ENCODE results near the gene CGNL1.

The CGNL1 gene

GRCh38 chr15:57444877-57445513 is 68.7 kb downstream of the CGNL1 start (continued):
- TF ChIP-seq YY1 (tag by site-specific recombination; IDR thresholded peaks at IDR 0.05) (no peak), ZNF658 (tag by site-specific recombination; IDR thresholded peaks at IDR 0.05) (no peak), KLF7 (tag by site-specific recombination; IDR thresholded peaks at IDR 0.05; ENCODE audit: borderline replicate concordance) (no peak), ZNF548 (tag by site-specific recombination; IDR thresholded peaks at IDR 0.05) (no peak), YY2 (tag by site-specific recombination; IDR thresholded peaks at IDR 0.05) (no peak), ZNF169 (tag by site-specific recombination; IDR thresholded peaks at IDR 0.05) (no peak), ZNF26 (tag by site-specific recombination; IDR thresholded peaks at IDR 0.05) (no peak), ZNF433 (tag by site-specific recombination; IDR thresholded peaks at IDR 0.05; ENCODE audit: low read depth) (no peak), SP7 (tag by site-specific recombination; IDR thresholded peaks at IDR 0.05) (peak; percentile 86), ZNF302 (tag by site-specific recombination; IDR thresholded peaks at IDR 0.05; ENCODE audit: low read depth) (no peak), ZFP37 (tag by site-specific recombination; IDR thresholded peaks at IDR 0.05) (no peak), ZNF518A (tag by site-specific recombination; conservative IDR thresholded peaks at IDR 0.05; ENCODE audit: low read depth) (no peak), FEZF1 (tag by site-specific recombination; IDR thresholded peaks at IDR 0.05) (no peak), EGR2 (tag by site-specific recombination; IDR thresholded peaks at IDR 0.05; ENCODE audit: low read depth) (no peak), SALL2 (tag by site-specific recombination; IDR thresholded peaks at IDR 0.05; ENCODE audit: borderline replicate concordance) (no peak), ZFHX2 (tag by site-specific recombination; conservative IDR thresholded peaks at IDR 0.05) (no peak), ZNF791 (tag by site-specific recombination; IDR thresholded peaks at IDR 0.05) (no peak), GFI1B (tag by site-specific recombination; IDR thresholded peaks at IDR 0.05) (no peak), ZNF211 (tag by site-specific recombination; IDR thresholded peaks at IDR 0.05; ENCODE audit: low read depth) (no peak), OSR2 (tag by site-specific recombination; IDR thresholded peaks at IDR 0.05) (peak; percentile 99), ZNF621 (tag by site-specific recombination; IDR thresholded peaks at IDR 0.05) (no peak), ZBTB21 (tag by site-specific recombination; IDR thresholded peaks at IDR 0.05) (no peak), ZNF311 (tag by site-specific recombination; IDR thresholded peaks at IDR 0.05; ENCODE audit: borderline replicate concordance) (no peak), ZBTB49 (tag by site-specific recombination; IDR thresholded peaks at IDR 0.05; ENCODE audit: low read depth) (no peak), ZNF664 (tag by site-specific recombination; IDR thresholded peaks at IDR 0.05) (no peak), TCF7L2 (IDR thresholded peaks at IDR 0.05; ENCODE audit: borderline replicate concordance, low read depth, low read length) (no peak), ZFP41 (tag by site-specific recombination; IDR thresholded peaks at IDR 0.05; ENCODE audit: borderline replicate concordance) (no peak), AEBP2 (tag by site-specific recombination; IDR thresholded peaks at IDR 0.05; ENCODE audit: borderline replicate concordance) (no peak)
- TF ChIP-seq, protein P1, sequence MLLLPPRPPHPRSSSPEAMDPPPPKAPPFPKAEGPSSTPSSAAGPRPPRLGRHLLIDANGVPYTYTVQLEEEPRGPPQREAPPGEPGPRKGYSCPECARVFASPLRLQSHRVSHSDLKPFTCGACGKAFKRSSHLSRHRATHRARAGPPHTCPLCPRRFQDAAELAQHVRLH (tag by site-specific recombination; IDR thresholded peaks at IDR 0.05) = no peak
- TF ChIP-seq, protein P2, sequence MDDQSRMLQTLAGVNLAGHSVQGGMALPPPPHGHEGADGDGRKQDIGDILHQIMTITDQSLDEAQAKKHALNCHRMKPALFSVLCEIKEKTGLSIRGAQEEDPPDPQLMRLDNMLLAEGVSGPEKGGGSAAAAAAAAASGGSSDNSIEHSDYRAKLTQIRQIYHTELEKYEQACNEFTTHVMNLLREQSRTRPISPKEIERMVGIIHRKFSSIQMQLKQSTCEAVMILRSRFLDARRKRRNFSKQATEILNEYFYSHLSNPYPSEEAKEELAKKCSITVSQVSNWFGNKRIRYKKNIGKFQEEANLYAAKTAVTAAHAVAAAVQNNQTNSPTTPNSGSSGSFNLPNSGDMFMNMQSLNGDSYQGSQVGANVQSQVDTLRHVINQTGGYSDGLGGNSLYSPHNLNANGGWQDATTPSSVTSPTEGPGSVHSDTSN (CRISPR knock-in tag; IDR thresholded peaks at IDR 0.05) = no peak
